HG03097 (cell line): Measurements from ENCODE around the gene INHBC.

Source experiments
- ATAC-seq: cut with Tn5 transposase; IDR thresholded peaks from one replicate; pipeline ENCODE4 v1.9.1; 2021; ENCODE audit not compliant: unreplicated experiment, low FRiP score

Gene INHBC

DNA sequence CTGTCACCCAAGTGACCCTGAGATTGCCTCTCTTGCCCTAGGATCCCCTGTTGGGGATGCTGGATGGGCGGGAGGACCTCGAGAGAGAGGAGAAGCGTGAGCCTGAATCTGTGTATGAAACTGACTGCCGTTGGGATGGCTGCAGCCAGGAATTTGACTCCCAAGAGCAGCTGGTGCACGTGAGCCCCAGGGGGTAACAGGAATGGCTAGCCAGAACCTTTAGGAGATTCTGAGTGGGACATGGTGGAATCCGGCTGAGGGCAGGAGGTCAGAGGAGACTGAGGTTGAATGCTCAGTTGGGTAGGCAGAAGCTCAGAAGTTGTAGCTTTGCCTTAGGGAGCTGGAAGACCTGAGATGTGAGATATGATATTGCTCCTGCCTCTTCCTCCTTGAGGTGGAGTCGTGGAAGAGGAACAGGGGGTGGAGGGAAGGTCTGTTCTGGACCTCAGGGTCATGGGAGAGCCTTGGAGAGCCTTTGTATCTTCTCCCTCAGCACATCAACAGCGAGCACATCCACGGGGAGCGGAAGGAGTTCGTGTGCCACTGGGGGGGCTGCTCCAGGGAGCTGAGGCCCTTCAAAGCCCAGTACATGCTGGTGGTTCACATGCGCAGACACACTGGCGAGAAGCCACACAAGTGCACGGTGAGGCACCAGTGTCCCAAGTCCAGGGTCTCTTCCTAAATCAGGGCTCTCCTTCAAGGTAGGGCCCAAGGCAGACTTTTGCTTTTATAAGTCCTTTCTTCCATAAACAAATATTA lies 31.3 kb downstream of the INHBC start:
- ATAC-seq, result no peak

DNA sequence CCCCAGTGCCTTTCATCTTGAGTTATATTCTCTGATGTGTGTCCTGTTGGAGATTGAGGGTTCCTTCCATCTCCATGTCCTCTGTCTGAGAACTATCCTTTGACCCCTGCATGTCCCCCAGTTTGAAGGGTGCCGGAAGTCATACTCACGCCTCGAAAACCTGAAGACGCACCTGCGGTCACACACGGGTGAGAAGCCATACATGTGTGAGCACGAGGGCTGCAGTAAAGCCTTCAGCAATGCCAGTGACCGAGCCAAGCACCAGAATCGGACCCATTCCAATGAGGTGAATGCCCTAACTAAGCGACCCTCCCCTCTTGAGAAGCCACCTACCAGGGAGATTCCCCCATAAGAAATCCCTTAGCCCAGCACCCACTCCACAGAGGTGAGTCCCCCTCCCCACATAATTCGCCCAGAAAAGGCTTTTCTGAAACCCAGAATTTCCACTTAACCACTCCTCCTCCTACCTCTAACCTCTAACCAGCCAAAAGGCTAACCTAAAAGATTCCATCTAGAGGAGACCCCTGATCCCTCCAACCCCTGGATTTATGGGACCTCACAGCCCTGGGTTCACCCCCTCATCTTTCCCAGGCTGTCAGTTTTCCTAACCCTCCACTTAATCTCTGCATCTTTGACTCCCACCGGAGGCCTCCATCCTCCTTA lies 32.8 kb downstream of the INHBC start:
- ATAC-seq, result no peak

DNA sequence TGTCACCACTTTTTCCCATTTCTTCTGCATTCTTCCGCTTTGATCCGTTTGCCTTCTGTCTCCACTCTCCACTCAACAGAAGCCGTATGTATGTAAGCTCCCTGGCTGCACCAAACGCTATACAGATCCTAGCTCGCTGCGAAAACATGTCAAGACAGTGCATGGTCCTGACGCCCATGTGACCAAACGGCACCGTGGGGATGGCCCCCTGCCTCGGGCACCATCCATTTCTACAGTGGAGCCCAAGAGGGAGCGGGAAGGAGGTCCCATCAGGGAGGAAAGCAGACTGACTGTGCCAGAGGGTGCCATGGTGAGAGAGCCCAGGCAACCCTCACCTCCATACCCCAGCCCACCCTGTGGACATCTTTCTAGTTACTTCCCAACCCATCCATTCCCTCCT lies 33.3 kb downstream of the INHBC start:
- no peak for ATAC-seq

DNA sequence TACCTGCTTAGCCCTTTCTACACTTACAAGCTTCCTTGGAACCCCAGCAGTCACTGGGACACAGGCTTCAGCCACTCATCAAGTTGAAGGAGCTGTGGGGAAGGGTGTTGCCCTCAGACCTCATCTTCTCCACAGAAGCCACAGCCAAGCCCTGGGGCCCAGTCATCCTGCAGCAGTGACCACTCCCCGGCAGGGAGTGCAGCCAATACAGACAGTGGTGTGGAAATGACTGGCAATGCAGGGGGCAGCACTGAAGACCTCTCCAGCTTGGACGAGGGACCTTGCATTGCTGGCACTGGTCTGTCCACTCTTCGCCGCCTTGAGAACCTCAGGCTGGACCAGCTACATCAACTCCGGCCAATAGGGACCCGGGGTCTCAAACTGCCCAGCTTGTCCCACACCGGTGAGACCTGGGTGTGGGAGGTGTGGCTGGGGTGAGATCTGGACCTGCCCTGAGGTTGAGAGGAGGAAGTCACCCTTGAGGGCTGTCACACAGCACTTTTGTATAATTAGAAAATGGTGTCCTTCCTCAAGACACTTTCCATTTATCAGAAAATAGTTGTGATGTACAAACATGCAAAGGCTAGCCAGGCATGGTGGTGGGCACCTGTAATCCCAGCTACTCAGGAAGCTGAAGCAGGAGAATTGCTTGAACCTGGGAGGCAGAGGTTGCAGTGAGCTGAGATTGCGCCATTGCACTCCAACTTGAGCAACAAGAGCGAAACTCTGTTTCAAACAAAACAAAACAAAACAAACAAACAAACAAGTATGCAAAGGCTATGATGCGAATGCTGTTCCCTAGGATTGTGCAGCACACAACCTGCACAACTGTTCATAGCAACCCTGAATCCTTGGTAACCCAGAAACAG lies 34.9 kb downstream of the INHBC start:
- ATAC-seq, result no peak

DNA sequence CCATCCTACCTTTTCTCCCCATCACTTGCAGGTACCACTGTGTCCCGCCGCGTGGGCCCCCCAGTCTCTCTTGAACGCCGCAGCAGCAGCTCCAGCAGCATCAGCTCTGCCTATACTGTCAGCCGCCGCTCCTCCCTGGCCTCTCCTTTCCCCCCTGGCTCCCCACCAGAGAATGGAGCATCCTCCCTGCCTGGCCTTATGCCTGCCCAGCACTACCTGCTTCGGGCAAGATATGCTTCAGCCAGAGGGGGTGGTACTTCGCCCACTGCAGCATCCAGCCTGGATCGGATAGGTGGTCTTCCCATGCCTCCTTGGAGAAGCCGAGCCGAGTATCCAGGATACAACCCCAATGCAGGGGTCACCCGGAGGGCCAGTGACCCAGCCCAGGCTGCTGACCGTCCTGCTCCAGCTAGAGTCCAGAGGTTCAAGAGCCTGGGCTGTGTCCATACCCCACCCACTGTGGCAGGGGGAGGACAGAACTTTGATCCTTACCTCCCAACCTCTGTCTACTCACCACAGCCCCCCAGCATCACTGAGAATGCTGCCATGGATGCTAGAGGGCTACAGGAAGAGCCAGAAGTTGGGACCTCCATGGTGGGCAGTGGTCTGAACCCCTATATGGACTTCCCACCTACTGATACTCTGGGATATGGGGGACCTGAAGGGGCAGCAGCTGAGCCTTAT lies 35.8 kb downstream of the INHBC start:
- no peak for ATAC-seq

DNA sequence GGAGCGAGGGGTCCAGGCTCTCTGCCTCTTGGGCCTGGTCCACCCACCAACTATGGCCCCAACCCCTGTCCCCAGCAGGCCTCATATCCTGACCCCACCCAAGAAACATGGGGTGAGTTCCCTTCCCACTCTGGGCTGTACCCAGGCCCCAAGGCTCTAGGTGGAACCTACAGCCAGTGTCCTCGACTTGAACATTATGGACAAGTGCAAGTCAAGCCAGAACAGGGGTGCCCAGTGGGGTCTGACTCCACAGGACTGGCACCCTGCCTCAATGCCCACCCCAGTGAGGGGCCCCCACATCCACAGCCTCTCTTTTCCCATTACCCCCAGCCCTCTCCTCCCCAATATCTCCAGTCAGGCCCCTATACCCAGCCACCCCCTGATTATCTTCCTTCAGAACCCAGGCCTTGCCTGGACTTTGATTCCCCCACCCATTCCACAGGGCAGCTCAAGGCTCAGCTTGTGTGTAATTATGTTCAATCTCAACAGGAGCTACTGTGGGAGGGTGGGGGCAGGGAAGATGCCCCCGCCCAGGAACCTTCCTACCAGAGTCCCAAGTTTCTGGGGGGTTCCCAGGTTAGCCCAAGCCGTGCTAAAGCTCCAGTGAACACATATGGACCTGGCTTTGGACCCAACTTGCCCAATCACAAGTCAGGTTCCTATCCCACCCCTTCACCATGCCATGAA lies 36.5 kb downstream of the INHBC start:
- ATAC-seq, result no peak

DNA sequence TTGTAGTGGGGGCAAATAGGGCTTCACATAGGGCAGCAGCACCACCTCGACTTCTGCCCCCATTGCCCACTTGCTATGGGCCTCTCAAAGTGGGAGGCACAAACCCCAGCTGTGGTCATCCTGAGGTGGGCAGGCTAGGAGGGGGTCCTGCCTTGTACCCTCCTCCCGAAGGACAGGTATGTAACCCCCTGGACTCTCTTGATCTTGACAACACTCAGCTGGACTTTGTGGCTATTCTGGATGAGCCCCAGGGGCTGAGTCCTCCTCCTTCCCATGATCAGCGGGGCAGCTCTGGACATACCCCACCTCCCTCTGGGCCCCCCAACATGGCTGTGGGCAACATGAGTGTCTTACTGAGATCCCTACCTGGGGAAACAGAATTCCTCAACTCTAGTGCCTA lies 37.1 kb downstream of the INHBC start:
- no peak for ATAC-seq

DNA sequence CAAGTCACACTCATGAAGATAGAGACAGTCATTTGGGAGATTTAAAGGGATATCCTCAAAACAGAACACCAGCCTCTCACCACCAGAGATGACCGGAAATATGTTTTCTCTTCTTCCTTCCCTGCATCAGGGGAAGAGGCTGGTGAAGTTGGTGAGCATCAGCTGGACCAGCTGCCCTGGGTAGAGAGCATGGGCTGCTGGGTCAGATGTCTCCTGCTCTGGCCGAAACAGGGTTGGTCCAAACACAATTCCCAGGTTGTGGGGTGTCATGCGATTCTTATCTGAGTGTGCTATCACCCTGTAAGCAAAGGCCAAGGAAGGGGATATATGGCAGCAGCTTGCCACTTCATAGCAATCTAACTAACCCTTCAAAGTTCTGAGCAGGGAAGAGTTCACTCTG lies 37.8 kb downstream of the INHBC start:
- ATAC-seq, result no peak

DNA sequence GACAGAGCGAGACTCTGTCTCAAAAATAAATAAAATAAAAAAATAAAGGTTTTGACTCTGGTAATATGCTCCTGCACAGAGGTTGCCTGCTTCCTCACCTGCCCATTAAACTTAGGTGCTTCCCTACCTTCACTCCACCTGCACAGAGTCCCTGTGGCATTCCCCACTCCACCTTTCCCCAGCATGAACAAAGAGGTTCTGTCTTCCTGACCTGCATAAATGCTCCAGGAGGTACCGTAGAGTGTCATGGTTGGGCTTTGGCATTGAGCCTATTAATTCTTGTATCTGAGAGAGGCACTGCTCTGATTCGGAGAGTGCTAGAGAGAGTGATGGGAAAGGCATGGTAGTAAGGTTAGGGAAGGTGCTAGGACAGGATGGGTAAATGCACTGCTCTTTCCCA lies 38.8 kb downstream of the INHBC start:
- no peak for ATAC-seq

DNA sequence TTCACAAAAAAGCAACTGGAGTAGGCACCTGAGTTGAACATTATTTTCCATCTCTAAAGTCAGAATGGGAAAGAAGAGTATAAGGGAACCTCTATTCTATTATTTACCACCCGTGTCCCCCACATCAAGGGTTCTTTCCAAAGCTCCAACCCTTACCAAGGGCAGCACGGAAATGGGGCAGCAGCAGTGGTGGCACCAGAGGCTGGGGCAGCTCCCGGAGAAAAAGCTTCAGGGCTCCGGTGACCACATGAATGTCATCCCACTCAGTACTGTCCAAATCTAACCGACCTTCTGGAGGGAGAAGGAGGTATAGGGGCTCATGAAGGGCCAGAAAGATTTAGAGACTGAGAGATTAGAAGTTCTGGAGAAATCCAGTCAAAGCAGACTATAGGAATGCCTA lies 39.3 kb downstream of the INHBC start:
- no peak for ATAC-seq

DNA sequence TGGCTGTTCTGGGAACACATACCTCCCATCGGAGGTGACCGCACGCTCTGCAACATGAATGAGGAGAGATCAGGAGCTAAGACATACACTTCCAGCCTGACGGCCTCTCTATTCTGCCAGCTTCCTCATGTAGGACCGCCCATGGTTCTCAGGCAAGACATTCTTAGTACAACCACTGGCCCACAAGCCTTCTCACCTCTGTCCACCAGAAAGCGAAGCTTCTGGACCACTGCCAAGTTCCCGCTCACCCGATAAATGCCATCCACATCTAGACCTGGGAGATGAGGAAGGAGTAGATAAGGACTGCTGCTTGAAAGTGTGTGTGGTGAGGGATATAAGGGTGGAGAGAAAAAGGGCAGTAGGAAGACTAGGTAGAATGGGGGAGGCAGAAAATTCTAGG lies 39.8 kb downstream of the INHBC start:
- ATAC-seq, result no peak

DNA sequence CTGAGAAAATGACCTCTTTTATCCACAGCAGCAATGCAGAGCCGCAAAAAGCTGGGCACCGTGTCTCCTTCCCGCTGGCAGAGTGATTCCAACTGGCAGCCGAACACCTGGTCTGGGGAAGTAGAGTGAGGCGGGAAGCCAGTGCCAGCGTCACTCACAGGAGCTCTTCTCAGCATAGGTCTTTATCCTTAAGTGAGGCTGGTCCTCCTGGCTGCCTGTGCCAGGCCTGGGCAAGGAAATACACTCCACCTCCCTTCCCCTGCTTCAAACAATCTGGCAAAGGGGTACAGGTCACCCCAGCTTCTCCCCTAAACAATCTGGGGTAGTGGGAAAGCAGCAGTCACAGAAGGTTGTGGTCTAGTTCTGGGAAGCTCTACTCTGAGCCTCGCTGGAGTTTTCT lies 40.3 kb downstream of the INHBC start:
- ATAC-seq, result no peak

DNA sequence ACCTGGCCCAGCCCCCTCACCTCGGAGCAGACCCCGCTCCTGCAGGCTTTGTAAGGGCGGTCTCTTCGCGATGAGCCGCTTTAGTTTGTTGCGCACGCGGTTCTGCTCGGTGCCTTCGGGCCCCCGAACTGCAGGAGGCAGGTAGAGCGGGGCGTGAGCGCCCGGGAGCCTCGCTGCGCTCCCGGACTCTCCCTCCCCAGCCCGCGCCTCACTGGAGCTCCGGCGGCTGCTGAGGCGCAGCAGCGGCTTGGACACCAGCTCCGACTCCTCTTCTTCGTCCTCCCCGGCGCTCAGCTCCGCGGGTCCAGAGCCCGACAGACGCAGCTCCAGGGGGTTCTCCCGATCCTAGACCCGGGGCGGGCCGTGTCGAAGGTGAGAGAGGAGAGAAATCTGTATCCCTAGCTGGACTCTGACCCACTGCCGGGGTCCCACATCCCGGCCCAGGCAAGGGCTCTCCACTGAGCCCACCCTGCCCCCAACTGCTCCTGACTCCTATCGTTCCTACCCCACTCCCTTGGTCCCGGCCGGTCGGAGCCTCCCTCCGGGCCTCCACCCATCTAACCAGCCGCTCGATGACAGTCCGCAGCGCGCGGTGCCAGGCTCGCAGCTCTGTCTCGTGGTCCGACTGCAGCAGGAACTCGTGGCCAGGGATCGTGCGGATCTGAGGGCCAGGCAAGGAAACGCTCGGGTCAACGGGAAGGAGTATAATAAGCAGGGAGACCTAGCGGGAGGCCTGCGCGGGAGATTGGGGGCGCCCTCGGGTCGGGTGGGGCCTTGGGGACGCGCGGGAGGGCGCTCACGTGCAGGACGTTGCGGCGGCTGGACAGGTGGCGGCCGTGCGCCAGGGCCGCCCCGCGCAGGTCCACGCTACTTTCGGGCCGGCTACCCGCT lies 40.9 kb downstream of the INHBC start:
- no peak for ATAC-seq

DNA sequence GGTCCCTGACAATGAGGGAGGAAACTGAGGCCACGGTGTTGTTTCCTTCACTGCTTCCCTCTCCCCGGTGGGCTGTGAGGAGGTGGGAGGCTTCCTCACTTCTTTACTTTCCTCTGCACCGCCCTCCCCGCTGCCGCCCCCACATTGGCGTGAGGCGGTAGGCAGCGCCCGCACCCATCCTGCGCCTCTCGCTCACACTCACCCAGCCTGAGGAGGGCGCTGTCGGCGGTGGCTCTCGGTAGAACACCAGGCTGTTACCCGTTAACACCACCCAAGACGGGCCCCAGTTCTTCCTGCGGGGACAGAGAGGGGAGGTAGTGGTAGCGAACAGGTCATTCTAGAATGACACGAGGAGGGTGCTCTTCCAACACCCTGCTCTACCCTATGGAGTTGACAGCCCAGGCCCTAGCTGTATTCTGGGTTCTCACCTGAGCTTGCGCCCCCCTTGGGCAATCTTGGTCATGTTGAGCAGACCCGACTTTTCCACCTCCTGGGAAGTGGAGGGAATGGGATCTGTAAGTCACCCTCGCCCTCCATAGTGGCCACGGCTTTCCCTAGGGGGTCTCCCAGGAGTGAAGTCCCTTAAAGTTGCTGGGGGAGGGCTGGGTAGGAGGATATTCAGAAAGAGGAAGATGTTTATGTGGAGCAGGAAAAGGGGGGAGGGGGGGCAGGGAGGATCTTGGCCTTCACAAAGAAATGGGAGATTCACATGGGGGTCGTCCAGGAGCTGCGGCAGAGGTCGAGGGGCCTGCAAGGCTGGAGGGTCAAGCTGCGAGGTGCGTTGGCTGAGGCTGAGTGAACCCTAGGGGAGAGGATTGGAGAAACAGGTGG lies 41.8 kb downstream of the INHBC start:
- ATAC-seq, result no peak

DNA sequence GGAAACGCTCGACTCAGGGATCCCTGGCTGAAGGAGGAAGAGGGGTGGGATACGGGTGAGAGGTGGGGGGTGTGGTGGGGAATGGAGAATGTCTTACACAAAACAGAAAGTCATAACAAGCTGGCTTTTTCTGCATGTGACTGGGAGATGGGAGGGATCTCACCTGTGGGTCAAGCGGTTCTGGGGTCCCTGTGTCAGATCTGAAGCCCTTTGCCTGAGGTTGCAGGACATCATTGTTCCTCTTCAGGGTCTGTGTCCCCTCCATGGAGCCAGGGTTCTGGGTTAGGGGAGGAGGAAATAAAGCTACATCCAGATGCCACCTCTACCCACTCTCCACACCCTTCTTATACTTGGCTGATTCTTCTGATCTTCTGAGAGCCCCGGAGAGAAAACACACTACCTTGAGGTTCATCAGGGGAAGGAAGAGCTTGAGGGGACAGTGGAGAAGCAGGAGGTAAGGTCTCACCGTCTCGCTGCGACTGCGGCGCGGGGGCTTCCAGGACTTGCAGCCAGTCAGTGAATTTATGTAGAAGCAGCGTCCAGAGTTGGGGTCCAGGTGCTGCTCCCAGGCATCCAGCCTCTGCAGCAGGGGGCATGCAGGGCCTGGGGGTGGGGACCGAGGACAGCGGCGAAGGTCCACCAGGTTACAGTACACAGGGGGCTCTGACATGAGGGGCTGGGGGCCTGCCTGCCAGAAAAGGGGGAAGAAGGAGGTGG lies 42.6 kb downstream of the INHBC start:
- ATAC-seq, result no peak

DNA sequence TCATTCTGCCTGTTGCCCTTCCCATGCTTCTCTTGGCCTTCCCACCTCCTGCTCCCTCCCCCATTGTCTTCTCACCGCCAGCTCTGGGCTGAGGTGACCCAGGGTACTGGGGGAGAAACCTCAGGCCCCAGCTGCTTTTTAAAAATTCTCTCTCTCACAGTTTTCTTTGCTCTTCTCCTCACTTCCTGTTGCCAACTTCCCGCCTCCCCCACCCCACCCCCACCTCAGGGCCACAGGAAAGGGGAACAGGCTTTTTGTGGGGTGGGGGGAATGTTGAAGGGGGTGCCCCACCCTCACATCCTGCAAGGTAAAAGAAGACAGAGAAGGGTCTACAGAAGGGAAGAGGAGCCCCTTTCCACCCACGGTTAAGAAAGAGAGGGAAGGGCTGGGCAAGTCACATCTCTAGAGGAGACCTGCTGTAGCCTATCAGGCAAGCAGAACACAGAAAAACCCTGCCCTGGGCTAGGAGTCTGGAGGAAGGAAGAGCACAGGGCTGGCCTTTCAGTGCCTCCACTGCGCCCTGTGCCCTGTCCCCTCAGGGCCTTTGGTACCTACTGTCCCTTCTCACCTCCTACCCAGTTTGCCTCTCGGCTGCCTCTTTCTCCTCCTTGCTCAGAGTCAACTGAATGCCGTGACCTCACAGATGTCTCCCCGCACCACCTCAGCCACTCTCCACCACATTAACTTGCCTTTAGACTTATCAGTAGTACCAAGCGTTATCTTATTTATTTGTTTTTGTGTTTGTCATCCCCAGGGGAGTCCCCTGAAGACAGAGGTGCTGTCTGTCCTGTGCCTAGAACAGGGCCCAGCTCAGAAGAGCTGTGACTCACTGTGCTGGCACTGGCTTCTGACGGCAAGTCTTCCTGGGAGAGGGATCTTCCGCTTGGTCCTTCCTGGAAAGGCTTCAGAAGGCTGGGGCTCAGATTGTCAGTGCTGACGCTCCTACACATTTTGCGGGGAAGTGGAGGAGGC lies 43.4 kb downstream of the INHBC start:
- ATAC-seq, result no peak

DNA sequence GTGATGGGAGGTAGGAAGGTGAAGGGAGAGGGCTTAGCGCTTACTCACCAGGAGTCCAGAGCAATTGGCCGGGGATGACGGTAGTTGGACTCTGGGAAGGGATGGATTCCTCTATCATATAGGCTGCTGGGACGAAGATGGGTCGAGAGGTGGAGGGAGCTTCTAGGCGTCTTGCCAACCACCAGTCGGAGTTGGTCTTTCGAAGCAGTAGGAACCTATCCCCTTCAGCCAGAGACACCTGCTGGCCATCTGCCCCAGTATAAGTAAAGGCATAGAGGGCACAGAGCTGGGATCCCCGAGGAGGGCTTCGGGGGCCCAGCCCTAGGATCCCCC lies 44.4 kb downstream of the INHBC start:
- no peak for ATAC-seq
